CD4-positive, alpha-beta T cell treated with Interleukin-12 subunit alpha and Interleukin-12 subunit beta, for 1 hour (primary cell): Measurements from ENCODE around the gene SLC23A3.

ENCODE experiments used
- DNase-seq: peaks from one replicate; pipeline ENCODE4 v3.0.0-alpha.2; 2020

SLC23A3 gene

GRCh38 chr2:219140722-219141121, 29.1 kb downstream of the SLC23A3 start:
- DNase-seq: no peak

- no peak for DNase-seq
Measured at GRCh38 chr2:219133976-219134375, 35.9 kb downstream of the SLC23A3 start.

GRCh38 chr2:219131744-219132143, 38.1 kb downstream of the SLC23A3 start:
- DNase-seq: no peak

- DNase-seq: no peak
Measured at GRCh38 chr2:219131327-219131726, 38.5 kb downstream of the SLC23A3 start.

- DNase-seq: no peak
Measured at GRCh38 chr2:219129589-219129988, 40.2 kb downstream of the SLC23A3 start.

- no peak for DNase-seq
Measured at GRCh38 chr2:219128396-219128795, 41.4 kb downstream of the SLC23A3 start.

- DNase-seq: no peak
Measured at GRCh38 chr2:219127037-219127635, 42.7 kb downstream of the SLC23A3 start.

- no peak for DNase-seq
Measured at GRCh38 chr2:219126555-219126954, 43.3 kb downstream of the SLC23A3 start.

GRCh38 chr2:219125886-219126270, 44.0 kb downstream of the SLC23A3 start:
- DNase-seq: no peak

- no peak for DNase-seq
Measured at GRCh38 chr2:219125225-219125885, 44.5 kb downstream of the SLC23A3 start.

GRCh38 chr2:219124381-219125110, 45.3 kb downstream of the SLC23A3 start:
- peak; percentile 27 for DNase-seq

- no peak for DNase-seq
Measured at GRCh38 chr2:219123356-219124135, 46.3 kb downstream of the SLC23A3 start.

GRCh38 chr2:219122202-219122980, 47.4 kb downstream of the SLC23A3 start:
- DNase-seq: no peak

GRCh38 chr2:219120082-219120481, 49.7 kb downstream of the SLC23A3 start:
- no peak for DNase-seq

- peak; percentile 54 for DNase-seq
Measured at GRCh38 chr2:219119422-219120043, 50.3 kb downstream of the SLC23A3 start.

- DNase-seq: no peak
Measured at GRCh38 chr2:219118504-219118903, 51.3 kb downstream of the SLC23A3 start.

- no peak for DNase-seq
Measured at GRCh38 chr2:219116776-219117646, 52.8 kb downstream of the SLC23A3 start.

GRCh38 chr2:219112651-219113338, 57.0 kb downstream of the SLC23A3 start:
- no peak for DNase-seq

GRCh38 chr2:219112062-219112406, 57.8 kb downstream of the SLC23A3 start:
- DNase-seq: no peak
